Left colon (tissue), 2 donors: ENCODE data around the gene UPK1A. TPM values are rescaled to one million over a fixed set of nuclear protein-coding genes. Genes with fewer than 3 reads are reported as not detected.

Experiments used
- ATAC-seq: fragments of 200-7000 bp; cut with Tn5 transposase; one replicate; pipeline ENCODE4 v1.9.1; 2020; ENCODE audit warnings: mild to moderate bottlenecking, moderate library complexity
- DNase-seq, 2 donors: peaks; one replicate each; pipeline ENCODE4 v3.0.0-alpha.2; 2020
- intact Hi-C, 2 donors: fragments of 100-400 bp; cut with DNase I in 1 of 2; cut with micrococcal nuclease in 1 of 2; formaldehyde crosslinking; loops; one replicate each; pipeline versions ENCODE4 v1.11.2 to v1.14.0; 2022; cut with DNase I, micrococcal nuclease
- total RNA-seq, 2 donors: library from RNA; stranded (reverse); fragmentation: NEBNext Ultra II Directional; extraction: Animal tissue kit (Norgen Biotek cat#: 25700); gene quantifications; one replicate each; pipeline ENCODE4 v1.2.1, GENCODE V29; 2021
- donor health status: DM: no; HTN: no; CAD: no.
- donor health status: DM: yes; HTN: yes; CAD: no.

UPK1A gene
- total RNA-seq, 2 donors from 2014 or later = 0.20 to 0.27 TPM

DNA sequence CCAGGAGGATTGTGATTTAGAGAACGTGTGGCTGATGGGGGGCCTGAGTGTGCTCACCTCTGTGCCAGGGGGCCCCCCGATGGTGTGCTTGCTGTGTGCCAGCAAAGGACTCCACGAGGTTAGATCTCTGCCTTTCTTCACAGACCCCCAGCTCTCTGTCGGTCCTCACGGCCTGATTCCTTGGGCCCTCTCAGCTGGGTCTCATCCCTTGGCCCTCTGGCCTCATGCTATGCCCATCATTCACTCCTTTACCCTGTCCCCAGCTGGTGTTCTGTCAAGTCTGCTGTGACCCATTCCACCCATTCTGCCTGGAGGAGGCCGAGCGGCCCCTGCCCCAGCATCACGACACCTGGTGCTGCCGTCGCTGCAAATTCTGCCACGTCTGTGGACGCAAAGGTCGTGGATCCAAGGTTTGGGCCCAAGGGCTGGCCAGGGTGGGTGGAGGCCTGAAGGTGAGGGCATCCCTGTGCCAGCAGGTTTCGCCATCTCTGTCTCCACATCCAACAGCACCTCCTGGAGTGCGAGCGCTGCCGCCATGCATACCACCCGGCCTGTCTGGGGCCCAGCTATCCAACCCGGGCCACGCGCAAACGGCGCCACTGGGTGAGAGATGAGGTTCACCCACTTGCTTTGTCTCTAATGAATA is 59.0 kb downstream of the UPK1A start:
- DNase-seq (no peak), ATAC-seq (no peak)
- intact Hi-C loops = no loop called here

DNA sequence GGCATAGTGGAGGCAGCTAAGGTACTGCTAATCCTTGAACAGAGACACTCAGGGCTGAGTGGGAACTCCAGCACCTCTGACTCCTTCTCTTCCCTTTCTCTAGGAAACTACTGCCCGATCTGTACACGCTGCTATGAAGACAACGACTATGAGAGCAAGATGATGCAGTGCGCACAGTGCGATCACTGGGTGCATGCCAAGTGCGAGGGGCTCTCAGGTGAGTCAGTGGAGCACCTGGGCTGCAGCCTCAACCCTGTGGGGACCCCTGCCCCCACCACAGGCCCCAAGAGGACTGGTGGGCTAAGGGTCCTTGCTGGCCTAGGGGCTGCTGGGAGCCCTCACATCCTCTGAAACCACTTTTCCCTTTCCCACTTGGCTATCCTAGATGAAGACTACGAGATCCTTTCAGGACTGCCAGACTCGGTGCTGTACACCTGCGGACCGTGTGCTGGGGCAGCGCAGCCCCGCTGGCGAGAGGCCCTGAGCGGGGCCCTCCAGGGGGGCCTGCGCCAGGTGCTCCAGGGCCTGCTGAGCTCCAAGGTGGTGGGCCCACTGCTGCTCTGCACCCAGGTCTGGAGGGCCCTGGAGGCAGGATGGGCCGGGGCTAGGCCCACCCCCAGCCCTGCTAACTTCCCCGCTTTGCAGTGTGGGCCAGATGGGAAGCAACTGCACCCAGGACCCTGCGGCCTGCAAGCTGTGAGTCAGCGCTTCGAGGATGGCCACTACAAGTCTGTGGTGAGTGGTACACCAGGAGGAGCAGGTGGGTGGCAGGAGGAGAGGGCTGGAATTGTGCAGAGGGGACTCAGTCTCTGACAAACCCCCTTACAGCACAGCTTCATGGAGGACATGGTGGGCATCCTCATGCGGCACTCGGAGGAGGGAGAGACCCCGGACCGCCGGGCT is 61.0 kb downstream of the UPK1A start:
- DNase-seq (no peak), ATAC-seq (no peak)
- intact Hi-C loops = no loop called here

Other genes with a start within 250 kb of the UPK1A start
- gene FFAR2, start 218.3 kb upstream of the UPK1A start, total RNA-seq = 1 to 10 TPM; 1.2 to 1.8 TPM
- gene KRTDAP, start 176.1 kb upstream of the UPK1A start, total RNA-seq = not detected
- 10 to 100 TPM in 1 of 2 donors, 1 to 10 TPM in 1; 8.8 to 13.8 TPM for gene DMKN, start 152.9 kb upstream of the UPK1A start, total RNA-seq
- gene SBSN, start 138.2 kb upstream of the UPK1A start, total RNA-seq = not detected
- gene GAPDHS, start 133.1 kb upstream of the UPK1A start, total RNA-seq = not detected
- 10 to 100 TPM; 55.1 to 61.2 TPM for gene TMEM147, start 120.9 kb upstream of the UPK1A start, total RNA-seq
- not detected for gene ATP4A, start 102.9 kb upstream of the UPK1A start, total RNA-seq
- gene PMIS2, start 80.3 kb upstream of the UPK1A start, total RNA-seq = not detected
- 1 to 10 TPM; 5.0 to 7.7 TPM for gene HAUS5, start 53.8 kb upstream of the UPK1A start, total RNA-seq
- 10 to 100 TPM; 66.5 to 73.7 TPM for gene RBM42, start 37.5 kb upstream of the UPK1A start, total RNA-seq
- 1 to 10 TPM in 1 of 2 donors, under 1 TPM in 1; 0.87 to 1.7 TPM for gene ETV2, start 24.8 kb upstream of the UPK1A start, total RNA-seq
- 100 to 1,000 TPM; 725 to 901 TPM for gene COX6B1, start 18.2 kb upstream of the UPK1A start, total RNA-seq
- 1 to 10 TPM in 1 of 2 donors, under 1 TPM in 1; 0.15 to 1.1 TPM for gene ZBTB32, start 38.0 kb downstream of the UPK1A start, total RNA-seq
- 10 to 100 TPM; 34.8 to 40.1 TPM for gene KMT2B, start 51.5 kb downstream of the UPK1A start, total RNA-seq
- gene IGFLR1, start 75.9 kb downstream of the UPK1A start, total RNA-seq = 1 to 10 TPM; 4.1 to 7.7 TPM
- gene U2AF1L4, start 78.9 kb downstream of the UPK1A start, total RNA-seq = 10 to 100 TPM; 14.5 to 17.3 TPM
- gene PSENEN, start 79.1 kb downstream of the UPK1A start, total RNA-seq = 10 to 100 TPM; 82.2 to 86.0 TPM
- 1 to 10 TPM; 5.9 to 6.1 TPM for gene LIN37, start 82.1 kb downstream of the UPK1A start, total RNA-seq
- gene HSPB6, start 90.5 kb downstream of the UPK1A start, total RNA-seq = 10 to 100 TPM in 1 of 2 donors, 1 to 10 TPM in 1; 4.5 to 16.4 TPM
- gene PROSER3, start 91.7 kb downstream of the UPK1A start, total RNA-seq = 10 to 100 TPM; 16.8 to 19.5 TPM
- 10 to 100 TPM in 1 of 2 donors, 1 to 10 TPM in 1; 9.7 to 10.1 TPM for gene ARHGAP33, start 109.0 kb downstream of the UPK1A start, total RNA-seq
- gene PRODH2, start 146.3 kb downstream of the UPK1A start, total RNA-seq = not detected
- not detected for gene NPHS1, start 186.0 kb downstream of the UPK1A start, total RNA-seq
- under 1 TPM in 1 of 2 donors, not detected in 1; 0.11 TPM for gene KIRREL2, start 190.4 kb downstream of the UPK1A start, total RNA-seq
- 1 to 10 TPM; 1.8 to 4.7 TPM for gene APLP1, start 202.1 kb downstream of the UPK1A start, total RNA-seq
- gene NFKBID, start 234.0 kb downstream of the UPK1A start, total RNA-seq = 10 to 100 TPM; 10.0 to 10.1 TPM
- 1 to 10 TPM; 1.0 to 6.1 TPM for gene HCST, start 236.0 kb downstream of the UPK1A start, total RNA-seq
- 10 to 100 TPM in 1 of 2 donors, 1 to 10 TPM in 1; 8.2 to 41.3 TPM for gene TYROBP, start 241.8 kb downstream of the UPK1A start, total RNA-seq